Adrenal gland (tissue), 5 donors: ENCODE results near the gene ISG20L2.
A peak's percentile ranks its signal among the peaks of the same experiment; 100 is the strongest.

Experiments used
- CTCF ChIP-seq, 6 experiments: fragments of 450-650 bp in 4 of 6; fragments of 200-600 bp in 2 of 6; sonication (generic) in 1 of 6; IDR thresholded peaks; 1 replicate in 5 of 6; 2 replicates in 1 of 6; pipeline versions ENCODE4 v1.5.1 to v1.8.0; 2016 to 2021; ENCODE audit warnings: antibody characterized with exemption in 6 of 6, mild to moderate bottlenecking in 2 of 6, moderate library complexity in 1 of 6
- POLR2A ChIP-seq, 2 donors: fragments of 450-650 bp; IDR thresholded peaks; one replicate each; pipeline ENCODE4 v1.6.1; 2017; ENCODE audit warnings: antibody characterized with exemption in 2 of 2, mild to moderate bottlenecking in 2 of 2, moderate library complexity in 1 of 2
- donor health status: DM: no; HTN: no; CAD: no.

- TF ChIP-seq CTCF (IDR thresholded peaks at IDR 0.05), result peak; percentile 85 to 97 (median 92)
- no peak for TF ChIP-seq POLR2A (IDR thresholded peaks at IDR 0.05)
These were observed 39.3 kb downstream of the ISG20L2 start for GRCh38 chr1:156689035-156689952.
